Activated T-cell treated with anti-CD3 and anti-CD28 coated beads, Interleukin-2, amount 50 U/mL, for 72 hours (primary cell): ENCODE results near the gene TCP1. TPM values are rescaled to one million over a fixed set of nuclear protein-coding genes. Genes with fewer than 3 reads are reported as not detected.
A peak's percentile ranks its signal among the peaks of the same experiment; 100 is the strongest.
"Not testable (repeated sequence)": the region's sequence is repeated elsewhere in the genome, so short reads cannot be mapped to it uniquely, and the experiment has no call there.

Source experiments
- ATAC-seq, 2 donors: fragments of 150-1000 bp; cut with Tn5 transposase; replicated peaks in 1 of 2; 2 replicates each; pipeline ENCODE4 v1.10.0; 2021; ENCODE audit warnings: moderate library complexity in 2 of 2, mild to moderate bottlenecking in 1 of 2
- DNase-seq, 2 donors: peaks; one replicate each; pipeline ENCODE4 v3.0.0; 2021 to 2022; ENCODE audit warnings: mixed read lengths in 1 of 2
- H3K27ac Mint-ChIP-seq: one replicate; pipeline ENCODE4 v1.8.0; 2022; ENCODE audit warnings: mild to moderate bottlenecking, moderate library complexity, mixed read lengths
- H3K27me3 Mint-ChIP-seq: one replicate; pipeline ENCODE4 v1.8.0; 2022; ENCODE audit warnings: low read depth, mixed read lengths
- H3K36me3 Mint-ChIP-seq, 2 donors: one replicate each; pipeline ENCODE4 v1.8.0; 2022; ENCODE audit warnings: mixed read lengths in 2 of 2, mild to moderate bottlenecking in 1 of 2; ENCODE audit not compliant: insufficient read depth in 2 of 2
- H3K4me1 Mint-ChIP-seq: one replicate; pipeline ENCODE4 v1.8.0; 2022; ENCODE audit warnings: low read depth, mixed read lengths
- H3K4me3 Mint-ChIP-seq, 2 donors: one replicate each; pipeline ENCODE4 v1.8.0; 2022; ENCODE audit warnings: mild to moderate bottlenecking in 2 of 2, mixed read lengths in 2 of 2, moderate library complexity in 2 of 2
- H3K9me3 Mint-ChIP-seq, 2 donors: one replicate each; pipeline ENCODE4 v1.8.0; 2022; ENCODE audit warnings: mixed read lengths in 2 of 2
- total RNA-seq, 2 donors: library from RNA; stranded (reverse); gene quantifications; one replicate each; pipeline ENCODE4 v1.2.3, GENCODE V29; 2022

The TCP1 gene
- total RNA-seq, 2 donors from 2014 or later: 267 to 291 TPM

GRCh38 chr6:159807150-159807858 is 17.9 kb upstream of the TCP1 start:
- Mint-ChIP-seq H3K36me3 (no peaks in the 10 kb centered on the region), H3K9me3 (no peaks in the 10 kb centered on the region), H3K4me1 (no peaks in the 10 kb centered on the region), H3K27ac (no peak overlapping the region), H3K27me3 (no peaks in the 10 kb centered on the region), H3K4me3 (no peak overlapping the region)
- ATAC-seq: no peak
- DNase-seq: no peak

- Mint-ChIP-seq H3K27me3 (no peaks in the 10 kb centered on the region), H3K27ac (no peak overlapping the region), H3K4me3 (no peak overlapping the region), H3K4me1 (no peaks in the 10 kb centered on the region), H3K36me3 (no peaks in the 10 kb centered on the region), H3K9me3 (no peaks in the 10 kb centered on the region)
- DNase-seq (no peak), ATAC-seq (no peak)
Observed at GRCh38 chr6:159806021-159806458, 16.6 kb upstream of the TCP1 start.

- Mint-ChIP-seq H3K4me1 (no peaks in the 10 kb centered on the region), H3K9me3 (no peaks in the 10 kb centered on the region), H3K27me3 (no peaks in the 10 kb centered on the region), H3K36me3 (no peaks in the 10 kb centered on the region), H3K4me3 (no peak overlapping the region), H3K27ac (no peak overlapping the region)
- DNase-seq (no peak), ATAC-seq (no peak)
Observed at GRCh38 chr6:159805440-159806020, 16.1 kb upstream of the TCP1 start.

GRCh38 chr6:159804504-159804903 is 15.1 kb upstream of the TCP1 start:
- Mint-ChIP-seq H3K27me3 (no peaks in the 10 kb centered on the region), H3K4me1 (no peaks in the 10 kb centered on the region), H3K4me3 (no peak overlapping the region), H3K36me3 (peaks cover 0 to 1% of the 10 kb centered on the region in 2 donors), H3K9me3 (no peaks in the 10 kb centered on the region), H3K27ac (no peak overlapping the region)
- DNase-seq: no peak
- ATAC-seq: no peak

- H3K4me1 Mint-ChIP-seq: peaks cover 15% of the 10 kb centered on the region
- peaks cover 0 to 17% of the 10 kb centered on the region in 2 donors for H3K36me3 Mint-ChIP-seq
- no peaks in the 10 kb centered on the region for H3K27me3 Mint-ChIP-seq
- DNase-seq (no peak), ATAC-seq (no peak)
- no peaks in the 10 kb centered on the region for H3K9me3 Mint-ChIP-seq
- H3K4me3 Mint-ChIP-seq: no peak overlapping the region
- H3K27ac Mint-ChIP-seq: no peak overlapping the region
Observed at GRCh38 chr6:159801935-159802334, 12.5 kb upstream of the TCP1 start.

GRCh38 chr6:159800141-159800865 is 10.9 kb upstream of the TCP1 start, which contains the start of gene PNLDC1:
Gene PNLDC1, plus strand, starts transcription at chr6:159800276. Its CDS starts 32 bp downstream, at chr6:159800308.
- H3K36me3 Mint-ChIP-seq: peaks cover 0 to 23% of the 10 kb centered on the region in 2 donors

GRCh38 chr6:159797554-159797953 is 8.2 kb upstream of the TCP1 start:
- Mint-ChIP-seq H3K4me1 (peaks cover 49% of the 10 kb centered on the region), H3K27ac (peak overlapping the region; percentile 94)

More at GRCh38 chr6:159800141-159800865, 10.9 kb upstream of the TCP1 start, which contains the start of gene PNLDC1:
- H3K4me1 Mint-ChIP-seq: peaks cover 28% of the 10 kb centered on the region
- ATAC-seq: no peak
- no peak within 1 kb of the TSS for H3K4me3 Mint-ChIP-seq
- no peaks in the 10 kb centered on the region for H3K27me3 Mint-ChIP-seq
- H3K9me3 Mint-ChIP-seq: no peaks in the 10 kb centered on the region
- no peak for DNase-seq
- no peak within 1 kb of the TSS for H3K27ac Mint-ChIP-seq

GRCh38 chr6:159794976-159795375 is 5.6 kb upstream of the TCP1 start:
- not testable (repeated sequence) for H3K9me3 Mint-ChIP-seq, H3K4me3 Mint-ChIP-seq, DNase-seq, ATAC-seq, H3K27me3 Mint-ChIP-seq
- H3K36me3 Mint-ChIP-seq: peaks cover 7 to 43% of the 10 kb centered on the region in 2 donors
- peaks cover 67% of the 10 kb centered on the region for H3K4me1 Mint-ChIP-seq
- H3K27ac Mint-ChIP-seq: peak overlapping the region; percentile 86

More at GRCh38 chr6:159797554-159797953, 8.2 kb upstream of the TCP1 start:
- Mint-ChIP-seq H3K27me3 (no peaks in the 10 kb centered on the region), H3K36me3 (peaks cover 2 to 30% of the 10 kb centered on the region in 2 donors), H3K9me3 (no peaks in the 10 kb centered on the region), H3K4me3 (peak overlapping the region in 1 of 2 donors; percentile 6)
- ATAC-seq (peak in 1 of 2 donors; percentile 47), DNase-seq (no peak)

- Mint-ChIP-seq H3K27ac (peak overlapping the region; percentile 97), H3K36me3 (peaks cover 13 to 38% of the 10 kb centered on the region in 2 donors), H3K4me3 (peak overlapping the region; percentile 96 to 100), H3K9me3 (no peaks in the 10 kb centered on the region), H3K4me1 (peaks cover 66% of the 10 kb centered on the region), H3K27me3 (no peaks in the 10 kb centered on the region)
- DNase-seq (peak in 1 of 2 donors; percentile 17), ATAC-seq (no peak)
Observed at GRCh38 chr6:159790956-159791598, 1.7 kb upstream of the TCP1 start.

GRCh38 chr6:159790149-159790955 is 950 bp upstream of the TCP1 start, which contains the start of gene MRPL18:
Gene MRPL18, plus strand, starts transcription at chr6:159790467. Its CDS starts 121 bp downstream, at chr6:159790588.
- peak; percentile 90 to 94 for DNase-seq
- H3K27me3 Mint-ChIP-seq: no peaks in the 10 kb centered on the region
- H3K9me3 Mint-ChIP-seq: no peaks in the 10 kb centered on the region
- peaks cover 66% of the 10 kb centered on the region for H3K4me1 Mint-ChIP-seq
- H3K36me3 Mint-ChIP-seq: peaks cover 13 to 36% of the 10 kb centered on the region in 2 donors
- peak within 1 kb of the TSS; percentile 97 for H3K27ac Mint-ChIP-seq
- ATAC-seq: peak; percentile 87 to 88
- peak within 1 kb of the TSS; percentile 96 to 100 for H3K4me3 Mint-ChIP-seq

- H3K4me1 Mint-ChIP-seq: peaks cover 71% of the 10 kb centered on the region
- H3K27me3 Mint-ChIP-seq: no peaks in the 10 kb centered on the region
Observed at GRCh38 chr6:159788753-159789376, 537 bp downstream of the TCP1 start.

More at GRCh38 chr6:159788753-159789376, 537 bp downstream of the TCP1 start:
- Mint-ChIP-seq H3K4me3 (peak overlapping the region; percentile 96 to 100), H3K27ac (peak overlapping the region; percentile 97), H3K9me3 (no peaks in the 10 kb centered on the region), H3K36me3 (peaks cover 11 to 44% of the 10 kb centered on the region in 2 donors)
- ATAC-seq (no peak), DNase-seq (peak; percentile 46 to 61)
